ENCODE data around the gene DHX15. TPM values are rescaled to one million over a fixed set of nuclear protein-coding genes. Genes with fewer than 3 reads are reported as not detected.

The DHX15 gene
- total RNA-seq, 1 experiment from 2014 or later: 287 TPM

DNA sequence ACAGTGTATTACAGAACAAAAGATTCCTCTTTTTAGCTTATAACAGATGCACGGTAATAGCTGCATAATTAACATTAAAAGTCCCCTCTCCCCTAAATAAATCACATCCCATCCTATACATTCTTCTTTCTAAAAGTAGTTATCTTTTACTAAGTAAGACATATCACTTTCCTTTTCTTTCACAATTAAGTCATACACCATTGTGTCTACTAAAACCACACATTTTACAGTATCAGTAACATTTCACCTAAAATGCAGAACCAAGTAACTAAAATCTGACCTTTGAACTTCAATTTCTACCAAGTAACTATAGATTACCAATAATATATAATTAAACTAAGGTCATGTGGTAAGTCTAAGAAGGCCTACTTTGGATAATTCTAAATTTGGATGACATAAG, 14.2 kb downstream of the DHX15 start:
- Histone ChIP-seq H3K18ac (ENCODE audit: insufficient read length, low read depth, low read length) (no peak overlapping the region), H3K4me1 (ENCODE audit: insufficient read depth, low read length) (no peaks in the 10 kb centered on the region; the same call in 1 of the 2 replicates), H3K9ac (ENCODE audit: extremely low read depth, insufficient read length, low read length) (no peak overlapping the region), H3K4ac (ENCODE audit: low read depth, low read length) (no peak overlapping the region), H3K14ac (ENCODE audit: insufficient read depth, low read length) (no peak overlapping the region), H2BK15ac (ENCODE audit: low read depth, low read length) (no peak overlapping the region), H3K79me1 (ENCODE audit: insufficient read depth, low read depth, low read length, poor library complexity, severe bottlenecking) (peaks cover 2% of the 10 kb centered on the region), H4K20me1 (ENCODE audit: control insufficient read depth, insufficient read depth, insufficient read length) (no peaks in the 10 kb centered on the region), H2BK5ac (ENCODE audit: insufficient read length, low read length) (no peak overlapping the region), H3T11ph (ENCODE audit: low read length) (no peak overlapping the region), H3K4me2 (ENCODE audit: insufficient read depth, insufficient read length, low read length) (no peak overlapping the region), H3K9me3 (ENCODE audit: control insufficient read depth, low read depth, low read length) (no peaks in the 10 kb centered on the region), H2AFZ (ENCODE audit: low read length) (no peak overlapping the region), H3K27ac (ENCODE audit: insufficient read length, low read depth, low read length) (no peak overlapping the region), H2BK20ac (ENCODE audit: low read depth, low read length, poor library complexity, severe bottlenecking) (no peak overlapping the region), H2BK120ac (ENCODE audit: low read depth, low read length, poor library complexity, severe bottlenecking) (no peak overlapping the region), H4K8ac (replicated peaks; ENCODE audit: insufficient read length, low read depth, low read length) (no peak overlapping the region), H4K91ac (ENCODE audit: insufficient read length, low read depth, low read length) (no peak overlapping the region), H3K56ac (ENCODE audit: insufficient read length, low read depth, low read length) (no peak overlapping the region), H3K79me2 (ENCODE audit: insufficient read depth, low read length) (peaks cover 66% of the 10 kb centered on the region), H3K23me2 (ENCODE audit: insufficient read length, low read depth, low read length, poor library complexity, severe bottlenecking) (no peaks in the 10 kb centered on the region), H2BK12ac (ENCODE audit: insufficient read length, low read depth, low read length) (no peak overlapping the region), H2AK5ac (ENCODE audit: insufficient read length, low read length) (no peak overlapping the region), H4K5ac (ENCODE audit: insufficient read length, low read depth, low read length) (no peak overlapping the region), H3K27me3 (ENCODE audit: insufficient read depth, low read length) (no peaks in the 10 kb centered on the region), H3K23ac (ENCODE audit: insufficient read length, low read depth, low read length) (no peak overlapping the region)
- no peak overlapping the region for H3K4me3 Mint-ChIP-seq
- H3K27me3 Mint-ChIP-seq (ENCODE audit: low read depth): no peaks in the 10 kb centered on the region
- H3K36me3 Mint-ChIP-seq (ENCODE audit: insufficient read depth in 1 of 3, low read depth in 3 of 3): peaks cover 59 to 88% (median 86%) of the 10 kb centered on the region in 3 experiments
- TF ChIP-seq, protein P1, sequence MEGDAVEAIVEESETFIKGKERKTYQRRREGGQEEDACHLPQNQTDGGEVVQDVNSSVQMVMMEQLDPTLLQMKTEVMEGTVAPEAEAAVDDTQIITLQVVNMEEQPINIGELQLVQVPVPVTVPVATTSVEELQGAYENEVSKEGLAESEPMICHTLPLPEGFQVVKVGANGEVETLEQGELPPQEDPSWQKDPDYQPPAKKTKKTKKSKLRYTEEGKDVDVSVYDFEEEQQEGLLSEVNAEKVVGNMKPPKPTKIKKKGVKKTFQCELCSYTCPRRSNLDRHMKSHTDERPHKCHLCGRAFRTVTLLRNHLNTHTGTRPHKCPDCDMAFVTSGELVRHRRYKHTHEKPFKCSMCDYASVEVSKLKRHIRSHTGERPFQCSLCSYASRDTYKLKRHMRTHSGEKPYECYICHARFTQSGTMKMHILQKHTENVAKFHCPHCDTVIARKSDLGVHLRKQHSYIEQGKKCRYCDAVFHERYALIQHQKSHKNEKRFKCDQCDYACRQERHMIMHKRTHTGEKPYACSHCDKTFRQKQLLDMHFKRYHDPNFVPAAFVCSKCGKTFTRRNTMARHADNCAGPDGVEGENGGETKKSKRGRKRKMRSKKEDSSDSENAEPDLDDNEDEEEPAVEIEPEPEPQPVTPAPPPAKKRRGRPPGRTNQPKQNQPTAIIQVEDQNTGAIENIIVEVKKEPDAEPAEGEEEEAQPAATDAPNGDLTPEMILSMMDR (conservative IDR thresholded peaks at IDR 0.05): no peak
- peaks cover 39 to 52% of the 10 kb centered on the region in 2 experiments for H3K4me1 Mint-ChIP-seq
- H3K27ac Mint-ChIP-seq: no peak overlapping the region
- no peaks in the 10 kb centered on the region for H3K9me3 Mint-ChIP-seq
- no CpG with 5 or more reads among the region's 1 CpG for WGBS (ENCODE audit: extremely low coverage, insufficient read length, low lambda C conversion rate)
- no peak for DNase-seq
